Cardiac fibroblast (primary cell): ENCODE results near the gene HLA-DQA2.

ENCODE experiments used
- DNase-seq, 2 donors: peaks; one replicate each; pipeline versions ENCODE4 v3.0.0 to v3.0.0-alpha.2; 2010; ENCODE audit warnings: low read depth in 2 of 2
- H3K4me3 ChIP-seq, 2 donors: replicated peaks in 1 of 2; 1 replicate in 1 of 2; 2 replicates in 1 of 2; pipeline ENCODE4 v1.5.1; 2011; ENCODE audit warnings: low read depth in 2 of 2, low read length in 2 of 2, mild to moderate bottlenecking in 2 of 2, moderate library complexity in 1 of 2
- CTCF ChIP-seq: IDR thresholded peaks from one replicate; pipeline ENCODE4 v1.5.1; 2011; ENCODE audit warnings: low read depth, mild to moderate bottlenecking, low read length, inconsistent platforms

Gene HLA-DQA2

GRCh38 chr6:32794510-32794909 is 53.3 kb downstream of the HLA-DQA2 start:
- TF ChIP-seq CTCF, result no peak
- no peak overlapping the region for H3K4me3 ChIP-seq
- no peak for DNase-seq
